ENCODE measurements around the gene TPST1. TPM values are rescaled to one million over a fixed set of nuclear protein-coding genes. Genes with fewer than 3 reads are reported as not detected.

Gene TPST1
- total RNA-seq, 1 experiment from 2014 or later = 15.9 TPM

DNA sequence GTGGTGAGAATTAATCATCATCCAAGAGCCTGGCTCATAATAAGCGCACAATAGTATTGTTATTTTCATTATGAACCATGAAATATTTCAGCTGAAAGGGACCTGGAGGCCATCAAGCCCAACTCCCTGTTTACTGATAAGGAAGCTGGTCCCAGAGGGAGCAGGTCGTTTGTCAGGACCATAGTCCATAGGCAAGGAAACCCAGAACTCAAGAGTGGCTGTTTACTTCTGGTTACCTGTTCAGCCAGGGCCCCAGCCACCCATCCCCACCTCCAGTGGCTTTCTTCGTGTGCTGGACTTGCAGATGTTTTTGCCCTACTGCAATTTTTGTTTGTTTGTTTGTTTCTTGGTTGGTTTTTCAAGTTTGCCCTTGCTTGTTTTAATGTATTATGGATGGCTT, 152.0 kb downstream of the TPST1 start:
- no peak overlapping the region for H3K9ac ChIP-seq (ENCODE audit: extremely low read depth, insufficient read length, low read length)
- no peak overlapping the region for H3K56ac ChIP-seq (ENCODE audit: insufficient read length, low read depth, low read length)
- no peak overlapping the region for H3K27ac ChIP-seq (ENCODE audit: insufficient read length, low read depth, low read length)
- no peak overlapping the region for H4K8ac ChIP-seq (replicated peaks; ENCODE audit: insufficient read length, low read depth, low read length)
- DNase-seq = no peak
- no peaks in the 10 kb centered on the region for H4K20me1 ChIP-seq (ENCODE audit: control insufficient read depth, insufficient read depth, insufficient read length)
- no peaks in the 10 kb centered on the region for H3K79me1 ChIP-seq (ENCODE audit: insufficient read depth, low read depth, low read length, poor library complexity, severe bottlenecking)
- H2AK5ac ChIP-seq (ENCODE audit: insufficient read length, low read length) = no peak overlapping the region
- H2BK15ac ChIP-seq (ENCODE audit: low read depth, low read length) = no peak overlapping the region
- H3K79me2 ChIP-seq (ENCODE audit: insufficient read depth, low read length) = no peaks in the 10 kb centered on the region
- Mint-ChIP-seq H3K9me3 (no peaks in the 10 kb centered on the region; a peak in 1 of 5 replicates), H3K27me3 (ENCODE audit: low read depth) (no peaks in the 10 kb centered on the region), H3K4me3 (no peak overlapping the region), H3K36me3 (ENCODE audit: insufficient read depth in 1 of 3, low read depth in 3 of 3) (no peaks in the 10 kb centered on the region; a peak in 1 of 7 replicates), H3K4me1 (peaks cover 8 to 11% of the 10 kb centered on the region in 2 experiments), H3K27ac (peak overlapping the region in 2 of 3 experiments; percentile 39 to 93; a peak in 3 of 7 replicates)
- no CpG with 5 or more reads among the region's 3 CpGs for WGBS (ENCODE audit: extremely low coverage, insufficient read length, low lambda C conversion rate)
- no peak overlapping the region for H4K91ac ChIP-seq (ENCODE audit: insufficient read length, low read depth, low read length)
- H2BK5ac ChIP-seq (ENCODE audit: insufficient read length, low read length) = no peak overlapping the region
- H2BK12ac ChIP-seq (ENCODE audit: insufficient read length, low read depth, low read length) = no peak overlapping the region
- H3K23ac ChIP-seq (ENCODE audit: insufficient read length, low read depth, low read length) = no peak overlapping the region
- no peak overlapping the region for H3K14ac ChIP-seq (ENCODE audit: insufficient read depth, low read length)
- no peaks in the 10 kb centered on the region for H3K9me3 ChIP-seq (ENCODE audit: control insufficient read depth, low read depth, low read length)
- H2BK120ac ChIP-seq (ENCODE audit: low read depth, low read length, poor library complexity, severe bottlenecking) = no peak overlapping the region
- H3K27me3 ChIP-seq (ENCODE audit: insufficient read depth, low read length) = no peaks in the 10 kb centered on the region
- no peak overlapping the region for H3K4me2 ChIP-seq (ENCODE audit: insufficient read depth, insufficient read length, low read length)
- H3K4me1 ChIP-seq (ENCODE audit: insufficient read depth, low read length) = no peaks in the 10 kb centered on the region
- no peak overlapping the region for H4K5ac ChIP-seq (ENCODE audit: insufficient read length, low read depth, low read length)
- no peaks in the 10 kb centered on the region for H3K23me2 ChIP-seq (ENCODE audit: insufficient read length, low read depth, low read length, poor library complexity, severe bottlenecking)
- no peak overlapping the region for H2BK20ac ChIP-seq (ENCODE audit: low read depth, low read length, poor library complexity, severe bottlenecking)
- H3K4ac ChIP-seq (ENCODE audit: low read depth, low read length) = no peak overlapping the region
- H2AFZ ChIP-seq (ENCODE audit: low read length) = no peak overlapping the region
- TF ChIP-seq, protein P1, sequence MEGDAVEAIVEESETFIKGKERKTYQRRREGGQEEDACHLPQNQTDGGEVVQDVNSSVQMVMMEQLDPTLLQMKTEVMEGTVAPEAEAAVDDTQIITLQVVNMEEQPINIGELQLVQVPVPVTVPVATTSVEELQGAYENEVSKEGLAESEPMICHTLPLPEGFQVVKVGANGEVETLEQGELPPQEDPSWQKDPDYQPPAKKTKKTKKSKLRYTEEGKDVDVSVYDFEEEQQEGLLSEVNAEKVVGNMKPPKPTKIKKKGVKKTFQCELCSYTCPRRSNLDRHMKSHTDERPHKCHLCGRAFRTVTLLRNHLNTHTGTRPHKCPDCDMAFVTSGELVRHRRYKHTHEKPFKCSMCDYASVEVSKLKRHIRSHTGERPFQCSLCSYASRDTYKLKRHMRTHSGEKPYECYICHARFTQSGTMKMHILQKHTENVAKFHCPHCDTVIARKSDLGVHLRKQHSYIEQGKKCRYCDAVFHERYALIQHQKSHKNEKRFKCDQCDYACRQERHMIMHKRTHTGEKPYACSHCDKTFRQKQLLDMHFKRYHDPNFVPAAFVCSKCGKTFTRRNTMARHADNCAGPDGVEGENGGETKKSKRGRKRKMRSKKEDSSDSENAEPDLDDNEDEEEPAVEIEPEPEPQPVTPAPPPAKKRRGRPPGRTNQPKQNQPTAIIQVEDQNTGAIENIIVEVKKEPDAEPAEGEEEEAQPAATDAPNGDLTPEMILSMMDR (conservative IDR thresholded peaks at IDR 0.05) = no peak
- no peak overlapping the region for H3T11ph ChIP-seq (ENCODE audit: low read length)
- no peak overlapping the region for H3K18ac ChIP-seq (ENCODE audit: insufficient read length, low read depth, low read length)
